Body of pancreas (tissue), 4 donors: ENCODE measurements around the gene KLF6.

Source experiments
- CTCF ChIP-seq, 7 experiments: fragments of 450-650 bp in 4 of 7; fragments of 200-600 bp in 3 of 7; sonication (generic) in 3 of 7; IDR thresholded peaks; one replicate each; pipeline ENCODE4 v1.5.1; 2016 to 2019; ENCODE audit warnings: antibody characterized with exemption in 7 of 7
- POLR2A ChIP-seq, 3 donors: fragments of 450-650 bp; IDR thresholded peaks; one replicate each; pipeline ENCODE4 v1.6.1; 2016; ENCODE audit warnings: antibody characterized with exemption in 3 of 3, mild to moderate bottlenecking in 2 of 3

DNA sequence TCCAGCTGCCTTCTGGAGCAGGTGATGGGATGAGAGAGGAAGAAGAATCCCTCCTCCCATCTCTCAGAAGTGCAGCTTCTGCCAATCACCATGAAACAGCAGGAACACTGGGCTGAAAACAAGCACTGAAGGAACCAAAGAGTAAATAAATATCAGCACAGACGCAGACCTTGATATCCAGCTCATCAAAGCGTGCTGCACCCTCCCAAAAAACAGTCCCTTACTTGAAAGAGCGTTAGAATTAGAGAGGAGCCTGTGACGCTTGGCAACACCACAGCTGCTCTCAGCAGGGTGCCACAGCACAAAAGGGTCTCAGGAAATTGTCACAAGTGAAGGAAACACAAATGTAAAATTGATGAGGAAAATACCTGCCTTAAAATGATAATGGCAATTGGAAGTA, 39.5 kb downstream of the KLF6 start:
- TF ChIP-seq CTCF (IDR thresholded peaks at IDR 0.05) (no peak), POLR2A (IDR thresholded peaks at IDR 0.05) (no peak)
